VCaP (cell line): ENCODE data around the gene MCRIP1.

Experiments
- H3K27ac ChIP-seq: fragments of 450-650 bp; 2 replicates; pipeline ENCODE4 v1.5.1; 2017
- CTCF ChIP-seq: fragments of 450-650 bp; conservative IDR thresholded peaks from 2 replicates; pipeline ENCODE4 v1.5.1; 2017; ENCODE audit warnings: mild to moderate bottlenecking, moderate library complexity

The MCRIP1 gene

GRCh38 chr17:81807210-81807719 lies 25.8 kb downstream of the MCRIP1 start:
- no peak for TF ChIP-seq CTCF
- no peak overlapping the region for H3K27ac ChIP-seq

GRCh38 chr17:81806461-81807209 lies 26.5 kb downstream of the MCRIP1 start:
- no peak overlapping the region for H3K27ac ChIP-seq
- TF ChIP-seq CTCF, result no peak

- H3K27ac ChIP-seq, result no peak overlapping the region
- no peak for TF ChIP-seq CTCF
Observed at GRCh38 chr17:81805707-81806460, 27.2 kb downstream of the MCRIP1 start.

- no peak for TF ChIP-seq CTCF
- H3K27ac ChIP-seq, result no peak overlapping the region
Observed at GRCh38 chr17:81804559-81805399, 28.3 kb downstream of the MCRIP1 start.

- H3K27ac ChIP-seq, result no peak within 1 kb of the TSS
- TF ChIP-seq CTCF, result no peak
Observed at GRCh38 chr17:81803728-81804558, 29.1 kb downstream of the MCRIP1 start, which contains the start of gene GCGR. Gene GCGR, plus strand, starts transcription at chr17:81804150. Its CDS starts 4,869 bp downstream, at chr17:81809019.

GRCh38 chr17:81802856-81803643 lies 30.0 kb downstream of the MCRIP1 start:
- no peak for TF ChIP-seq CTCF

More at GRCh38 chr17:81802856-81803643, 30.0 kb downstream of the MCRIP1 start:
- no peak overlapping the region for H3K27ac ChIP-seq
